GM12892 (cell line): ENCODE measurements around the gene CACNA1C.

Source experiments
- DNase-seq: peaks from one replicate; pipeline ENCODE4 v3.0.0; 2011; ENCODE audit not compliant: insufficient read length
- FAIRE-seq: peaks from 2 replicates; lab custom pipeline; 2011; peaks lifted over from hg19 to GRCh38; lab: Jason Lieb, UNC
- POLR2A ChIP-seq: IDR thresholded peaks from 2 replicates; pipeline ENCODE4 v1.6.1; 2011; ENCODE audit warnings: low read depth, low read length, control low read depth
- POLR2AphosphoS5 ChIP-seq: IDR thresholded peaks from 2 replicates; pipeline ENCODE4 v1.6.1; 2011; ENCODE audit warnings: low read depth, low read length, control low read depth
- TAF1 ChIP-seq: IDR thresholded peaks from 2 replicates; pipeline ENCODE4 v1.6.1; 2011; ENCODE audit warnings: low read depth, mild to moderate bottlenecking, control low read depth, low read length, borderline replicate concordance

Gene CACNA1C

DNA sequence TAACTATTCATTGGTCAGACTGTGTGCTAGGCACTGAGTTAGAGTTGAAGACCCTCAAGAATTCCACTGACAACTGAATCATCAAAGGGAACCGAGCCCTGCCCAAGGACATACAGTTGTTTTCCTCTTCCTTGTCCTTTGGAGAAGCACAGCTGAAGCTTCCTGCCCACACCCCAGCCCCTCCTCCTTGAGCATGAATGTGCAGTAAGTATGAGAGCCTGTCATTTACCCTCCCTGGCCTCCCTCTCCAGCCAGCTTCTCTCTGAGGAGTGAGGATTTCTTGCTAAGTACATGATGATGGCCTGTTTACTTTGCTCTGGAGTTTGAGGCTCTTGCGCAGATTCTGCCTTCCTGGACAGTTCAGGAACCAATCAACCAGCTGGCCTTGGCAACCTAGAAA, 235.2 kb downstream of the CACNA1C start:
- FAIRE-seq (no peak), DNase-seq (no peak)
- TF ChIP-seq POLR2AphosphoS5, result no peak
- no peak for TF ChIP-seq TAF1
- no peak for TF ChIP-seq POLR2A

DNA sequence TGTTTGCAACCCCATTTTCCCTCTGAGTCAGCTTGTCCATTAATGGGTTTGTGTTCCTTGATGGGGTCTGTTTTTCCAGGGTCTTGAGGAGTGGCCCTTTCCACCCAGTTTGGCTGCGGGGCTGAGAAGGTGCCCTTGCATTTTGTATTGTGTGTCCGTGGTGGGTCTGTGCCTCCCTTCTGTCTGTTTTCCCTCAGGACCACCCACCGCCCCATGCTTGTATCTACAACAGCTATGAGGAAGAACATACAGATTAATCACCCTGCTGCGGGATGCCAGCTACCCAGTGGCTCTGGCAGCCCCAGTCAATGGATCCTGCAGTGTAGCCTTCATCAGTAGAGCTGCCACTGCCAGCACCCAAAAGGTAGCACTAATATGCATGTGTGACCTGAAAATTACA, 235.7 kb downstream of the CACNA1C start:
- no peak for TF ChIP-seq POLR2AphosphoS5
- TF ChIP-seq TAF1, result no peak
- no peak for TF ChIP-seq POLR2A
- no peak for FAIRE-seq
- DNase-seq, result no peak

DNA sequence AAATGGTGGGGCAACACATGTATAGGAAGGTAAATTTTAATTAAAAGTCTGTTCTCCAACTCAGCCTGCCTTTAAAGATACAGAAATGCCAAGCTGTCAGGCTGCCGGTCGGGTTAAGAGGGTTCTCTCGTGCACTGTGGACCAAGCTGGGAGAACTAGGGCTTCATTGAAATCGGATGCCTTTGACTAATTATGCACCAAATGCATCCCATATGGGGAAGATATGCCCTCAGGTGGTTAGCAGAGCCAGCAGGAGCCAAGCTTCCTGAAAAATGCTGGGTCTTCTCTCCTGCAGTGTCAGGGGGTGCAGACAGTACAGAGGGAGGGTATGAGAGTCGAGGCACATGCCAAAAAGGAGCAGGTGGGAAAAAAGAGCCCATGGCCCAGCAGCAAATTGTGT, 236.1 kb downstream of the CACNA1C start:
- TF ChIP-seq POLR2A, result no peak
- no peak for TF ChIP-seq POLR2AphosphoS5
- FAIRE-seq (no peak), DNase-seq (no peak)

DNA sequence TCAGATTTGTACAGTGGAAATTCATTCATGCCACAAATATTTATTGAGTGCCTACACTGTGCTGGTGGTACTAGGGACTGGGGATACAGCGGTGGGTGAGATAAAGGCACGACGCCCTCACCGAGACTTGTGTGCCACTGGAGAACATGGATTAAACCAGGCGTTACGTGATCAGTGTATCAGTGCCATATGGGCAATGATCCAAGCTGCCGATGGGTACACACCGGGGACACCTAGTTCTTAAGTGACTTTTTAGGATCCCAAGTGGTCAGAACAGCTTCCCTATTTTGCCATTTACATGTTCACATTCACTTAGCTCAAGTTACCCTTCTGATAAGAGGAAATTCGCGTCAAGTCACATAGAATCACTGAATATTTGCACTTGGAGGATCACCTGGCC, 236.7 kb downstream of the CACNA1C start:
- FAIRE-seq, result no peak
- no peak for DNase-seq
- no peak for TF ChIP-seq POLR2AphosphoS5
- no peak for TF ChIP-seq POLR2A

DNA sequence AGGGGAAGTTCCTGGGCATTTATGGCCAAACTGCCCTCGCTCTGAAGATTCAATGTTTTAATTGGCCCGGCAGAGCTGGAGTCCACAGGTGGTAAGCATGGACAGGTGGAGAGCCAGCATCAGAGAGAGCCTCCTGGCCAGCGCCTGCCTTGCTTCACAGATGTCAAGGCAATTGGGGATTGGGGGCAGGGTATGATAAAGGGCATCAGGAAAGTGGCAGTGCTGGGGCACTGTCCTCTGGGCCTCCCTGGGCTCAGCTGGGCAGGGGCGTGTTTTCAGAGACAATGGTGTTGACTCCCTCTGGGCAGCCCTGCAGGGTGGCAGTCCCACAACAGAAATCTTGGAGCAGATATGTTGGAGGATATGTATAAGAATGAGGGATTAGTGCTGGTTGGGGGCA, 237.3 kb downstream of the CACNA1C start:
- FAIRE-seq, result no peak
- no peak for DNase-seq
- TF ChIP-seq POLR2A (no peak), TAF1 (no peak), POLR2AphosphoS5 (no peak)

DNA sequence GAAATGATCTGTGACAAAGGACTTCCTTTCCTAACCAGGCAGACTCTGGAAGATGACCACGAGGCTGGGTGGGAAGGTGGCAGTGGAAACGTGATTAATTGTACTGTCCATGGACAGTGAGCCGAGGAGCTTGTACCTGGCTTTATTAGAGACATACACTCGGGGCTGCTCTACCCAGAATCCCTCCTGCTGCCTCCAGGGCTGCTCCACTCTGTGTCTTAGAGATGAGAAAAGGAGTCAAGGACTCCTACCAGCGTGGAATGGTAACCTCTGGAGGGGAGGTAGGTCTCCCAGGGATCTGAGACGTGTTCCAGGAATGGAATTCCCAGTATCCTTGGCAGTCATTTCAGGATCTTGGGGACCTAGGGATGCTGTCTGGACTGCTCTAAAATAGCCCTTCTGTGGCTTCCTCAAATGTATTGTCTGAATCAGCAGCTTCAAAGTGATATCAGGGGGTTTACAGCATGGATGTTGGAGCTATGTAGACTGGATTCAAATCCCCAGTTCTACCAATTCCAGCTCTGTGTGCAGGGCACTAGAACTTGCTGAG, 237.8 kb downstream of the CACNA1C start:
- no peak for TF ChIP-seq TAF1
- no peak for TF ChIP-seq POLR2A
- TF ChIP-seq POLR2AphosphoS5, result no peak
- FAIRE-seq (no peak), DNase-seq (no peak)

DNA sequence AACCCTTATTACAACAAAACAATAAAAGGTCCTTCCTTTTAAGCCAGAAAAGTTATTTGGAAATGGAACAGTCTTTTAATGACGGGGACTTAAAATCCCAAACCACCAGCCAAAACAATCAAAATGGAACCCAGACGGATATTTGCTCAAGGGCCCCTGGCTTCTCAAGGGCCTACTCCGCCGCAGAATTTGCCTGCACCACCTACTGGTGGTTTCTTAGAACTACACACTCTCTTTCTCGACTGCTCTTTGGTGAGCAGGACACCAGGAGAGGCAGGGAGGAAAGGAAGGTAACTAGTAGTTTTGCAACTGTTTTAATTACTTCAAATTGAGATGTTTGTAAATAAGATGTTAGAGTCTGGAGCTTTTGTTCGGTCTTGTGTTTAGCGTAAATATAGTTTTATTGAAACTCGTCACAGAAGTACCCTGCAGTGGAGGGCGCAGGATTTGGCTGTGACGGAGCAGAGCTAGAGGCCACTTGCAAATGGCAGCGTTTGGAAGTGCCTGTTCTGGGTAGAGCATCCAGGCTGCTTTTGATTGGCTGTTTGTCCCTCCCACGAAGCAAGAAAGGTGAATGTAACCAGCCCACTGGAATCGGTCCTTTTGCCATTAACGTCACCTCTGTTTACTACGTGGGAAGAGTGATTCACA, 238.5 kb downstream of the CACNA1C start:
- DNase-seq (peak; percentile 60), FAIRE-seq (peak; percentile 65)
- TF ChIP-seq POLR2A (no peak), TAF1 (no peak), POLR2AphosphoS5 (no peak)

DNA sequence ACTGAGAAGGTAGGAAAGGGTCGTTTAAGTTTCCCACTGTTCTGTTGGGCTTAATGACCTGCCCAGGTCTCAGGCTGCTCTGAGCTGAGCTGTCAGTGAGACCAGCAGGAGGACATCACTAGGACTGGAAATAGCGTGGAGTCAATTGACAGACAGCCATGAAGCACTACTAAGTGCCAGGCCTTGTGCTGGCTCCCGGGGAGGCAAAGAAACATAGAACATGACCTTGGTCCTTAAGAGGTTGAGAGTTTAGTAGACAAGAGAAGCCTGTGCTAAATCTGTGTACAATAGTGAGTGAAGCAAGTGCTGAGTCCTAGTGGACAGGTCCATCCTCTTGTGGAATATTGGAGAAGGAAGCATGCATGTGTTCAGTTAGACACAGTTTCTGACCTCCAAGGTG, 239.2 kb downstream of the CACNA1C start:
- FAIRE-seq (no peak), DNase-seq (no peak)
- no peak for TF ChIP-seq TAF1
- TF ChIP-seq POLR2A, result no peak
- TF ChIP-seq POLR2AphosphoS5, result no peak

DNA sequence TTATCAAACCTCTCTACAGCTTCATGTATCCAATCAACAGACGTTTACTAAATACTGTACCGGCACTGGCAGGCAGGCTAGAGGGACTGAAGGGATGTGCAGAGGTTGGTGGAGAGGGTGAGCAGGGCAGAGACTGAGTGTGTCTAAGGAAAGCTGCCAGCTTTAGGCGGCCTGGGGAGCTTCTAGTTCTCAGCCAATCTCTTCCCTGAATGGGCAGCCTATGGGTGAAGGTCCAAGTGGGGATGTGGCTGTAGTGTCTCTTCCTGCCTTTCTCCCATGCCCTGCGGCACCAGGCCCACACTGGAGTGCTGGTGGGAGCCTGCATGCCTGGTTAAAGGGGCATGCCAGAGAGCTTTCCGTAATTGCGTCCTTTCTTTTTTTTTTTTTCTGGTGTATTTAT, 239.8 kb downstream of the CACNA1C start:
- TF ChIP-seq POLR2AphosphoS5 (no peak), TAF1 (no peak), POLR2A (no peak)
- no peak for FAIRE-seq
- DNase-seq, result no peak

DNA sequence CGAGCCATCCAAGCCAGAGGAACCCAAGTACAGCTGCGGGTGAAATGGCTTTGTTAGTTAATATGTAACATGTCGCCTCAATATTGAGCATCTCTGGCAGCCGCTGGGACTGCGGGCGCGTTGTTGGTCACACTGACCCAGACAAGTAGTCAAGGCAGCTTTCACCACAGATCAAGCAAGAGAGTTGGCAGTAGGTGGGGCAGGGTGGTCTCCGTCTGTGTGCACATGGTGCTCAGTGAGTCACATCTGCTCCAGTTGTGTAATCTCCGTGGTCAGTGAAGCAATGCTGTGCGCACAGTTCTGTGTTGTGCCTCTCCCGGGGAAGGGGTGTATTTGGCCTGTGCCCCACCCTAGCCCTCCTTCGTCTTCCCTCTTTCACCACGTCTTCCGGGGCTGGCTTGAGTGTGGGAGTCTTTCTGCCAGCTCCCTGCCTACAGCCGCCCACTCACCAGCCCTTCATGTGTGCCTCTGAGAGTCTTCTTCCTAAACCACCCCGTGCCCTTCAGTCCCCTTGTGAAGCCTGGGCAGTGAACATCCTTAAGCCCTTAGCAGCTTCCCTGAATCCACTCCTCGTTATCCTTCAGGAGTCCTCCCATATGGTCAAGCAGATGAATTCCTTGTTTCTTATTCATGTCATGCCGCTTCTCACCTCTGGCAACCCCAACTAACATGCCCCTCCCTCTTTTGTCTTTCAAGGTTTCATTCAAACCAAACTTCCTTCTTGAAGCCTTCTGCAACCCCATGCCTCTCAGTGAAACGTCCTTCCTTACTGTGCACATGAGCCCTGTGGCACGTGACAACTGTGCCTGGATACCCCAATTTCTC, 242.1 kb downstream of the CACNA1C start:
- FAIRE-seq (no peak), DNase-seq (no peak)
- TF ChIP-seq POLR2A (no peak), POLR2AphosphoS5 (no peak), TAF1 (no peak)

DNA sequence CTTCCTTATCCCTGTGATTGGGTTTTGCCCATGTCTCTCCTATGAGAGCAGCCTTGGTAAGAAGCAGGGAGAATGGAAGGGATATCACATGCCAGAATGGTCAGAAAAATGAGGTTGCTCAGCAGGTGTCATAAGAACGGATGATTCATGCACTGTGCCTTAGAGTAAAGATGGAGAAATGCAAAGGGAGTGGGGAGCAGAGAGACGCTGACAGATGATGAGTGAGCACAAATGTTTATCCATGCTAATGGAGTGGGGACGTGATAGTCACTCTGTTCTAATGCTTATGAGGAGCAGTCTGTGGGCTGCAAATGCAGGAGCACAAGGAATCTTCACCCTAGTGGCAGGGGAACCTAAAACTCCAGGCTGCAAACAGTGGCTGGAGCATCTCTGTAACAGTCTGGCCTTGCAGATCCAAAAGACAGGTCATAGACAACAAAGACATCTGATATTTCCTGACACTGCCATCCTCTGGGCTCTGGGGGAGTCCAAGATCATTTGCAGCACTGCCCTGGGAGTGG, 243.2 kb downstream of the CACNA1C start:
- FAIRE-seq (no peak), DNase-seq (no peak)
- no peak for TF ChIP-seq POLR2A
- TF ChIP-seq TAF1, result no peak
- TF ChIP-seq POLR2AphosphoS5, result no peak

DNA sequence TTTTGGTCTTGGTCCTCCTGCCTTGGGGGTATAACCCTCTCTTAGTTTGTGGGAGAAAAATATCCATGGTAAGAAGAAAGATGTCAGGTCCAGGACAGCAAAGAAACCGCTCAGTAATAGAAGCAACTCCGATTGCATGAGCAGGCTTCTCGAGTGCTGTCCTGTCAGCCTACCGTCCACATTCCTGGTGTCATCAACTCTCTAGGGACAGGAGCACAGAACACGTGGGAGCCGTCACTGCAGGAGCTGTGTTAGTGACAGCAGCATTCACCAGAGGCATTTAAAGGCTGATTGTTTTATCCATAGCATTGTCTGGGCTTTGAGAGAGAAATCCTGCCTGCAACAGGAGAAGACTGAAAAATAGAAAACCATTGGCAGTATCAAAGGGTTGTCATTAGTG, 244.2 kb downstream of the CACNA1C start:
- FAIRE-seq (no peak), DNase-seq (no peak)
- TF ChIP-seq TAF1 (no peak), POLR2A (no peak), POLR2AphosphoS5 (no peak)

DNA sequence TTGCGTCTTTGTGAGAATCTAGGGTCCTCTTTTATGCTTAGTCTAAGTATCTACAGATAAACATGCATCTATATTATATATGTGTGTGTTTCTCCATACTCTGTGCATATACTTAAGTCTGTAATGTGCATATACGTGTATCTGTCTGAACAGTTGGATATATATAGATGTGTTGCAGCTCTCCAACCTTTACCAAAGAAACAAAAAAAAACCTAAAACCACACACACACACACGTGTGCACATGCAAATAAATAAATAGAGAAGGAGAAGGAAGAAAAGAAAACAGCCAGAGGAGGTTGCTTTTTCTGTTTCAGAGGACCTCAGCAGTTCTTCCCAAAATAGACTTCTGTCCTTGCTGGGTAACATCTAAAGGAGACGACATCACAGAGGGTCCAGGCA, 244.9 kb downstream of the CACNA1C start:
- DNase-seq (no peak), FAIRE-seq (no peak)
- TF ChIP-seq POLR2A (no peak), TAF1 (no peak), POLR2AphosphoS5 (no peak)
